Naive thymus-derived CD4-positive, alpha-beta T cell (primary cell): Measurements from ENCODE around the gene IQGAP2. TPM values are rescaled to one million over a fixed set of nuclear protein-coding genes. Genes with fewer than 3 reads are reported as not detected.

Experiments used
- ATAC-seq: fragments of 150-1000 bp; cut with Tn5 transposase; 2 replicates; pipeline ENCODE4 v1.10.0; 2021; ENCODE audit warnings: mild to moderate bottlenecking, moderate library complexity
- CTCF ChIA-PET: fragments of 350-600 bp; sonication (Branson Sonifier 250); formaldehyde crosslinking; loops from one replicate; lab custom pipeline; 2021; ENCODE audit warnings: antibody characterized with exemption; lab: Charles Lee
- POLR2A ChIA-PET: fragments of 350-600 bp; sonication (Branson Sonifier 250); formaldehyde crosslinking; loops from one replicate; lab custom pipeline; 2021; ENCODE audit warnings: antibody characterized with exemption, inconsistent platforms; lab: Charles Lee
- DNase-seq, 9 donors: peaks; one replicate each; pipeline versions ENCODE4 v3.0.0 to v3.0.0-alpha.2; 2020 to 2022; ENCODE audit warnings: mixed read lengths in 1 of 9
- H3K27ac ChIP-seq: one replicate; pipeline ENCODE4 v1.7.0; 2013; ENCODE audit warnings: mild to moderate bottlenecking, low read depth, low read length, moderate library complexity
- H3K27me3 ChIP-seq, 2 donors: one replicate each; pipeline ENCODE4 v1.7.0; 2013; ENCODE audit warnings: low read length in 2 of 2, mild to moderate bottlenecking in 2 of 2, moderate library complexity in 2 of 2; ENCODE audit not compliant: control insufficient read depth in 2 of 2, insufficient read depth in 2 of 2
- H3K36me3 ChIP-seq, 3 experiments: 1 replicate in 2 of 3; 2 replicates in 1 of 3; pipeline ENCODE4 v1.7.0; 2013; ENCODE audit warnings: low read length in 3 of 3, mild to moderate bottlenecking in 3 of 3, moderate library complexity in 1 of 3; ENCODE audit not compliant: insufficient read depth in 3 of 3, control insufficient read depth in 2 of 3
- H3K4me1 ChIP-seq, 2 donors: one replicate each; pipeline ENCODE4 v1.7.0; 2013; ENCODE audit warnings: low read length in 2 of 2, mild to moderate bottlenecking in 2 of 2, moderate library complexity in 1 of 2; ENCODE audit not compliant: control insufficient read depth in 2 of 2, insufficient read depth in 2 of 2
- H3K4me3 ChIP-seq: 2 replicates; pipeline ENCODE4 v1.7.0; 2013; ENCODE audit warnings: mild to moderate bottlenecking, low read length
- H3K9me3 ChIP-seq, 3 experiments: 1 replicate in 2 of 3; 2 replicates in 1 of 3; pipeline ENCODE4 v1.7.0; 2013; ENCODE audit warnings: low read length in 3 of 3; ENCODE audit not compliant: control insufficient read depth in 2 of 3
- H3K27ac Mint-ChIP-seq, 9 donors: one replicate each; pipeline ENCODE4 v1.8.0; 2020 to 2022; ENCODE audit warnings: mixed read lengths in 9 of 9, mild to moderate bottlenecking in 8 of 9, moderate library complexity in 5 of 9, inconsistent platforms in 2 of 9
- H3K27me3 Mint-ChIP-seq, 5 donors: one replicate each; pipeline ENCODE4 v1.8.0; 2021 to 2022; ENCODE audit warnings: mixed read lengths in 5 of 5, mild to moderate bottlenecking in 1 of 5
- H3K36me3 Mint-ChIP-seq, 5 donors: one replicate each; pipeline ENCODE4 v1.8.0; 2020 to 2022; ENCODE audit warnings: mixed read lengths in 5 of 5, mild to moderate bottlenecking in 3 of 5, inconsistent platforms in 1 of 5
- H3K4me1 Mint-ChIP-seq, 7 donors: one replicate each; pipeline ENCODE4 v1.8.0; 2020 to 2022; ENCODE audit warnings: mixed read lengths in 7 of 7, mild to moderate bottlenecking in 3 of 7, inconsistent platforms in 1 of 7
- H3K4me3 Mint-ChIP-seq, 10 donors: one replicate each; pipeline ENCODE4 v1.8.0; 2020 to 2022; ENCODE audit warnings: mild to moderate bottlenecking in 10 of 10, mixed read lengths in 10 of 10, moderate library complexity in 6 of 10, inconsistent platforms in 2 of 10
- H3K9me3 Mint-ChIP-seq, 11 donors: one replicate each; pipeline ENCODE4 v1.8.0; 2020 to 2022; ENCODE audit warnings: mixed read lengths in 11 of 11, mild to moderate bottlenecking in 4 of 11, inconsistent platforms in 1 of 11, moderate library complexity in 1 of 11
- intact Hi-C, 2 donors: fragments of 100-400 bp; cut with micrococcal nuclease; formaldehyde crosslinking; loops; one replicate each; pipeline ENCODE4 v1.15.1; 2023
- polyA plus RNA-seq, 2 donors: library from polyadenylated mRNA; unstranded; fragments of 300-500 nt; fragmentation: Illumina TruSeq; gene quantifications; one replicate each; pipeline ENCODE4 v1.2.3, GENCODE V29; 2021
- total RNA-seq, 6 experiments: library from RNA in 5 of 6; stranded (reverse) in 5 of 6; gene quantifications; 1 replicate in 5 of 6; 2 replicates in 1 of 6; pipeline ENCODE4 v1.2.3 and lab custom pipeline; 2021 to 2026

The IQGAP2 gene
- total and polyA plus RNA-seq, 7 experiments from 2014 or later = 19.0 to 114 (median 86.3) TPM

- H3K9me3 Mint-ChIP-seq = no peaks in the 10 kb centered on the region
- POLR2A ChIA-PET = no interaction called here
- H3K36me3 Mint-ChIP-seq = peaks cover 5 to 26% (median 15%) of the 10 kb centered on the region in 5 donors
- CTCF ChIA-PET = interaction anchor here (0.8 kb wide), 1 partner anchor 330 kb away, joined by 3 read pairs; no protein-coding TSS in a partner anchor
- Histone ChIP-seq H3K4me3 (no peak overlapping the region), H3K27ac (no peak overlapping the region), H3K36me3 (peaks cover 0 to 17% (median 0%) of the 10 kb centered on the region in 3 experiments), H3K4me1 (no peaks in the 10 kb centered on the region), H3K27me3 (no peaks in the 10 kb centered on the region), H3K9me3 (no peaks in the 10 kb centered on the region)
- H3K27ac Mint-ChIP-seq = peak overlapping the region in 1 of 9 donors; percentile 51
- no peak overlapping the region for H3K4me3 Mint-ChIP-seq
- ATAC-seq (no peak), DNase-seq (no peak)
- no peaks in the 10 kb centered on the region for H3K27me3 Mint-ChIP-seq
- peaks cover 0 to 27% (median 0%) of the 10 kb centered on the region in 7 donors for H3K4me1 Mint-ChIP-seq
- intact Hi-C loops = no loop called here
These were observed 183.4 kb downstream of the IQGAP2 start for GRCh38 chr5:76586531-76586930.

- Mint-ChIP-seq H3K27ac (no peak overlapping the region), H3K4me1 (peaks cover 0 to 13% (median 0%) of the 10 kb centered on the region in 7 donors), H3K9me3 (no peaks in the 10 kb centered on the region), H3K27me3 (no peaks in the 10 kb centered on the region), H3K4me3 (no peak overlapping the region), H3K36me3 (peaks cover 17 to 48% (median 35%) of the 10 kb centered on the region in 5 donors)
- intact Hi-C loops = no loop called here
- no peak for DNase-seq
- Histone ChIP-seq H3K27ac (no peak overlapping the region), H3K4me1 (no peaks in the 10 kb centered on the region), H3K9me3 (no peaks in the 10 kb centered on the region), H3K36me3 (peaks cover 0 to 32% (median 15%) of the 10 kb centered on the region in 3 experiments), H3K4me3 (no peak overlapping the region), H3K27me3 (no peaks in the 10 kb centered on the region)
- ChIA-PET CTCF (no interaction called here), POLR2A (no interaction called here)
- ATAC-seq = no peak
These were observed 186.9 kb downstream of the IQGAP2 start for GRCh38 chr5:76590027-76590426.

- POLR2A ChIA-PET = no interaction called here
These were observed 188.3 kb downstream of the IQGAP2 start for GRCh38 chr5:76591366-76591765.

GRCh38 chr5:76592692-76593091 lies 189.6 kb downstream of the IQGAP2 start:
- POLR2A ChIA-PET = interaction anchor here (0.6 kb wide), 2 partner anchors 55 to 1361 kb away, joined by 3 read pairs; no protein-coding TSS in a partner anchor
- ATAC-seq (no peak), DNase-seq (no peak)
- H3K9me3 Mint-ChIP-seq = no peaks in the 10 kb centered on the region
- peaks cover 0 to 48% (median 15%) of the 10 kb centered on the region in 3 experiments for H3K36me3 ChIP-seq
- H3K4me1 Mint-ChIP-seq = peaks cover 0 to 13% (median 0%) of the 10 kb centered on the region in 7 donors
- H3K27ac Mint-ChIP-seq = peak overlapping the region in 1 of 9 donors; percentile 1
- CTCF ChIA-PET = interaction anchor here (0.7 to 2.0 kb wide), 2 partner anchors 11 to 50 kb away, joined by 4 to 5 read pairs; no protein-coding TSS in a partner anchor
- H3K36me3 Mint-ChIP-seq = peaks cover 21 to 63% (median 38%) of the 10 kb centered on the region in 5 donors
- H3K27me3 Mint-ChIP-seq = no peaks in the 10 kb centered on the region
- intact Hi-C loops = no loop called here
- no peaks in the 10 kb centered on the region for H3K4me1 ChIP-seq
- no peak overlapping the region for H3K27ac ChIP-seq
- H3K27me3 ChIP-seq = no peaks in the 10 kb centered on the region
- no peaks in the 10 kb centered on the region for H3K9me3 ChIP-seq
- no peak overlapping the region for H3K4me3 ChIP-seq
- no peak overlapping the region for H3K4me3 Mint-ChIP-seq

More at GRCh38 chr5:76591366-76591765, 188.3 kb downstream of the IQGAP2 start:
- H3K9me3 Mint-ChIP-seq = no peaks in the 10 kb centered on the region
- no peak overlapping the region for H3K27ac ChIP-seq
- no peak overlapping the region for H3K4me3 ChIP-seq
- no peaks in the 10 kb centered on the region for H3K9me3 ChIP-seq
- H3K36me3 ChIP-seq = peaks cover 0 to 37% (median 15%) of the 10 kb centered on the region in 3 experiments
- H3K4me1 ChIP-seq = no peaks in the 10 kb centered on the region
- DNase-seq = no peak
- peaks cover 0 to 13% (median 0%) of the 10 kb centered on the region in 7 donors for H3K4me1 Mint-ChIP-seq
- H3K27me3 ChIP-seq = no peaks in the 10 kb centered on the region
- peaks cover 17 to 51% (median 35%) of the 10 kb centered on the region in 5 donors for H3K36me3 Mint-ChIP-seq
- intact Hi-C loops = no loop called here
- ATAC-seq = no peak
- H3K27ac Mint-ChIP-seq = peak overlapping the region in 4 of 9 donors; percentile 19 to 73 (median 48)
- CTCF ChIA-PET = interaction anchor here (0.6 to 2.0 kb wide), 3 partner anchors 8 to 1682 kb away, joined by 3 to 6 read pairs (median 5); no protein-coding TSS in a partner anchor
- no peak overlapping the region for H3K4me3 Mint-ChIP-seq
- no peaks in the 10 kb centered on the region for H3K27me3 Mint-ChIP-seq

- Mint-ChIP-seq H3K4me3 (no peak overlapping the region), H3K27ac (peak overlapping the region in 3 of 9 donors; percentile 5 to 36 (median 34)), H3K27me3 (no peaks in the 10 kb centered on the region), H3K36me3 (peaks cover 21 to 62% (median 38%) of the 10 kb centered on the region in 5 donors), H3K4me1 (peaks cover 0 to 13% (median 0%) of the 10 kb centered on the region in 7 donors), H3K9me3 (no peaks in the 10 kb centered on the region)
- Histone ChIP-seq H3K36me3 (peaks cover 0 to 51% (median 15%) of the 10 kb centered on the region in 3 experiments), H3K27me3 (no peaks in the 10 kb centered on the region), H3K4me1 (no peaks in the 10 kb centered on the region), H3K27ac (no peak overlapping the region), H3K4me3 (no peak overlapping the region), H3K9me3 (no peaks in the 10 kb centered on the region)
- CTCF ChIA-PET = no interaction called here
- intact Hi-C loops = no loop called here
- POLR2A ChIA-PET = no interaction called here
- DNase-seq (no peak), ATAC-seq (no peak)
These were observed 191.0 kb downstream of the IQGAP2 start for GRCh38 chr5:76594107-76594506.

GRCh38 chr5:76595755-76596481 lies 192.8 kb downstream of the IQGAP2 start:
- Histone ChIP-seq H3K4me1 (no peaks in the 10 kb centered on the region), H3K27ac (no peak overlapping the region), H3K36me3 (peaks cover 0 to 49% (median 20%) of the 10 kb centered on the region in 3 experiments), H3K27me3 (no peaks in the 10 kb centered on the region), H3K4me3 (no peak overlapping the region), H3K9me3 (no peaks in the 10 kb centered on the region)
- DNase-seq (no peak), ATAC-seq (no peak)
- no peaks in the 10 kb centered on the region for H3K9me3 Mint-ChIP-seq
- no peak overlapping the region for H3K4me3 Mint-ChIP-seq
- H3K36me3 Mint-ChIP-seq = peaks cover 21 to 61% (median 39%) of the 10 kb centered on the region in 5 donors
- H3K27ac Mint-ChIP-seq = peak overlapping the region in 4 of 9 donors; percentile 40 to 71 (median 56)
- CTCF ChIA-PET = interaction anchor here (0.7 to 1.2 kb wide), 2 partner anchors 11 to 13 kb away, joined by 3 to 5 read pairs; no protein-coding TSS in a partner anchor
- intact Hi-C loops = no loop called here
- peaks cover 0 to 8% (median 0%) of the 10 kb centered on the region in 7 donors for H3K4me1 Mint-ChIP-seq
- POLR2A ChIA-PET = no interaction called here
- H3K27me3 Mint-ChIP-seq = no peaks in the 10 kb centered on the region
